Left cardiac atrium (tissue), 4 donors: ENCODE measurements around the gene DCAF10. TPM values are rescaled to one million over a fixed set of nuclear protein-coding genes. Genes with fewer than 3 reads are reported as not detected.
A peak's percentile ranks its signal among the peaks of the same experiment; 100 is the strongest.
"Not testable (repeated sequence)": the region's sequence is repeated elsewhere in the genome, so short reads cannot be mapped to it uniquely, and the experiment has no call there.

ENCODE experiments used
- ATAC-seq, 2 donors: fragments of 200-7000 bp; cut with Tn5 transposase; one replicate each; pipeline ENCODE4 v1.9.1; 2020; ENCODE audit warnings: mild to moderate bottlenecking in 2 of 2, moderate library complexity in 2 of 2
- DNase-seq: peaks from one replicate; pipeline ENCODE4 v3.0.0-alpha.2; 2020
- intact Hi-C, 2 donors: fragments of 100-400 bp; cut with DNase I; formaldehyde crosslinking; loops; one replicate each; pipeline versions ENCODE4 v1.14.1 to v1.15.1; 2022 to 2023
- total RNA-seq, 2 donors: library from RNA; stranded (reverse); fragmentation: NEBNext Ultra II Directional; extraction: Animal tissue kit (Norgen Biotek cat#: 25700); gene quantifications; one replicate each; pipeline ENCODE4 v1.2.1, GENCODE V29; 2021
- donor health status: DM: no; HTN: yes; CAD: no.
- donor health status: DM: no; HTN: yes; CAD: no; lungs with severe emphysema.
- donor health status: DM: yes; HTN: yes; CAD: no.
- donor health status: Dilated cardiomyopathy.

The DCAF10 gene
- total RNA-seq, 2 donors from 2014 or later: 19.6 to 20.0 TPM

DNA sequence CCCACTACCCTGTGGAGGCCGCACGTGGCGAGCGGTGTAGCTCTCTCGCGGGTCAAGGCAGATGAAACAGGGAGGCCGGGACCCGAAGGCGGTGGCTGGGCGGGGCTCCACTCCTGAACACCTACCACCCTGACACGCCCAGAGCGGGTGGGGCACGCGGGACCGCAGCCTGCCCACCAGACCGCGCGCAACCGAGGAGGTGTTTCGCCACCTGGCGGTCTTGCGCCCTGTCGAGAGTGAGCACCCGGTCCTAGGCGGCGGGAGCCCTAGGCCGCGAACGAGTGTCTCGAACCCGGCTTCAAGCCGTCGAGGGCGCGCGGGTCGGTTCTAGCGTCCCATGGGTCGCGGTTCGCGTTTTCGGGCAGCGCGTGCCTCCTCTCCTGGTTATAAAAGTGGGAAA lies 13.5 kb upstream of the DCAF10 start:
- intact Hi-C loops: no loop called here
- ATAC-seq: no peak
- no peak for DNase-seq

GRCh38 chr9:37788332-37788731 lies 12.3 kb upstream of the DCAF10 start:
- ATAC-seq (no peak), DNase-seq (no peak)
- intact Hi-C loops: no loop called here

- DNase-seq (no peak), ATAC-seq (no peak)
- intact Hi-C loops: no loop called here
Observed at GRCh38 chr9:37790096-37790495, 10.5 kb upstream of the DCAF10 start.

GRCh38 chr9:37792122-37792521 lies 8.5 kb upstream of the DCAF10 start:
- DNase-seq: no peak
- ATAC-seq: no peak
- intact Hi-C loops: no loop called here

DNA sequence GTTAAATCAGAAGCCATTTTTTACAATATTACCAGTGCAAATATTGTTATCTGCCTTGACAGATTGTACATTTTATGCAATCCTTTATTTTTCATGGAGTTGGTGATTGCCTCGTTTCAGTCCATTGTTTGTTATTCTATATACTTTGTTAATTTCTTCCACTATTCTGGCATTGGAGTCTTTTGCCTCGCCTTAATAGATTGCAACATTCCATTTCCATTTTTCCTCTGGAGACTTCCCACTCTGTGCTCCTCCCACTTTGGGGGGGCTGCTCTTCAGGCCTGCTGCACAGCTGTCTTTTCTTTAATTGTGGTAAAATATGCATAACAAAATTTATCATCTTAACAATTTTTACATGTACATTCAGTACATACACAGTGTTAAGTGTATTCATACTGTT lies 4.4 kb upstream of the DCAF10 start:
- ATAC-seq (no peak), DNase-seq (no peak)
- intact Hi-C loops: no loop called here

GRCh38 chr9:37798677-37799076 lies 1.9 kb upstream of the DCAF10 start:
- DNase-seq (no peak), ATAC-seq (no peak)
- intact Hi-C loops: no loop called here

DNA sequence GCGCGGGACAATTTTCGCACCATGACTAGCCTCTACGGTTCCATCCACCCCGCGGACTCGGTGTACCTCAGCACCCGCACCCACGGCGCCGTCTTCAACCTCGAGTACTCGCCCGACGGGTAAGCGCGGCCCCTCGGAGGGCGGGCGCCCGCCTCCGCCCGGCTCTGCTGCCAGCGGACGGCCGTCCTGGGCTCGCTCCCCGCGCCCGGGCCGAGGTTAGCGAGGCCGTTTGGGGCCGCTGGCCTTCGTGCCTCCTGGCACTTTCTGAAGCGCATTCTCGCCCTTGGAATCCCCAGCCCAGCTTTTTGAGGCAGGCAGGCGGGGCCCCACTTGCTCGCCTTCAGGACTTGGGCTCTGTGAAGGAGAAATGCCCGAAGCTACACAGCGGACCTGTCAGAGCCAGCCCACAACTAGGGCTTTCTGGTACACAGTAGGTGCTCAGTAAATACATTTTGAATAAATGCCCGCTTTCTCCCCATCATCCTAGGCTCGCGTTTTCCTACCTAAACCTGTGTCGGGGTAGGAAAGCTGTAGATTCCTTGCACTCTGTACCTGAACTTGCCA lies 772 bp downstream of the DCAF10 start:
- DNase-seq: peak; percentile 38
- peak; percentile 36 to 73 for ATAC-seq
- intact Hi-C loops: no loop called here

DNA sequence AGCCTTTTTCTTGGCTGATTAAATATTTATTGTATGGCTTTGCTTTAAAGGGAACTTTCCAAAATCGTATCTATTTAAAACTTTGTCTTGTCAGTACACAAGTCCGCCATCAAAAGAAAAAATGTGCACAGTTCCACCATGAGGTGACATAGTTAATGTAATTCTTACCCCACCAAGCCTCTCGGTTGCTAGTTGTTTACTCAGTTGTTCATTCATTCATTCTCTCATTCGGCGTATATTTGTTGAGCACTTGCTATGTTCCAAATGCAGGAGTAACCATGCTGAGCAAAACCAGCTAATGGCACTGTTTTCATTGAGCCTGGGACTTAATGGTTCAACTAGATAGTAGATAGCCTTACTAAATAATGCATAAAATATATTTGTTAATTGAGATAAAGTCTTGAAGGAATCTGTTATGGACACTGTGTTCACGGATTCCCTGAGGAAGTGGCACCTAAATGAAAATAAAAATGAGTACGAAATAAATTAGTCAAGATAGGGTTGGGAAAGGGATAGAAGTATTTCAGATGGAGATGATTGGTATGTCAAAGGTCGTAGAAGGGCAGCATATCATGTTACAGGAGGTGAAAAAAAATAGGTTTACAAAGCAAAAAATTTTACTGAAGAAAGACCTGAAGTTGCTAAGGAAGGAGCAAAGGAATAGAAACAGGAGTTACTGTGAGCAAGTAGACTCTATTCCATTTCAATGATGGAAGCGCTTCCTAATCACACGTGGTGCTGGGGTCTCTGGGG lies 1.5 kb downstream of the DCAF10 start:
- DNase-seq (no peak), ATAC-seq (no peak)
- intact Hi-C loops: no loop called here

- no peak for DNase-seq
- no peak for ATAC-seq
- intact Hi-C loops: no loop called here
Observed at GRCh38 chr9:37806271-37806670, 5.7 kb downstream of the DCAF10 start.

- intact Hi-C loops: not testable (repeated sequence)
Observed at GRCh38 chr9:37809676-37810075, 9.1 kb downstream of the DCAF10 start.

DNA sequence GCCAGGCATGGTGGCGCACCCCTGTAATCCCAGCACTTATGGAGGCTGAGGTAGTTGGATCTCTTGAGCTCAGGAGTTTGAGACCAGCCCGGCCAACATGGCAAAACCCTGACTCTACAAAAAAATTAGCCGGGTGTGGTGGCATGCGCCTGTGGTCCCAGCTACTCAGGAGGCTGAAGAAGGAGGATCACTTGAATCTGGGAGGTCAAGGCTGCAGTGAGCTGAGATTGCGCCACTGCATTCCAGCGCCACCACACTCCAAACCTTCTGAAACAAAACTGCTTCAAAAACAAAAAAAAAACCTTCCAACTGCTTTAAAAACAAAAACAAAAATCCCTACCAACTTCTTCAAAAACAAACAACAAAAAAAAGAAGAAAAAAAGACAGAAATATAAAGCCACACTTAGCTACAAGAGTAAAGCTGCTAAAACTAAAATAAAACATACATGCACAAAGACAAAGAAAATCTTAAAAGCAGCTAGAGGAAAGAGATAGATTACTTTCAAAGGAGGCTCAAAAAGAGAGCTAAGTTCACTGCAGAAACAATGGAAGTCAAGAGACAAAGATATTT lies 11.4 kb downstream of the DCAF10 start:
- intact Hi-C loops: no loop called here
- no peak for ATAC-seq
- DNase-seq: no peak

More at GRCh38 chr9:37809676-37810075, 9.1 kb downstream of the DCAF10 start:
- not testable (repeated sequence) for DNase-seq, ATAC-seq

GRCh38 chr9:37812773-37813379 lies 12.3 kb downstream of the DCAF10 start:
- intact Hi-C loops: no loop called here
- DNase-seq (no peak), ATAC-seq (no peak)

DNA sequence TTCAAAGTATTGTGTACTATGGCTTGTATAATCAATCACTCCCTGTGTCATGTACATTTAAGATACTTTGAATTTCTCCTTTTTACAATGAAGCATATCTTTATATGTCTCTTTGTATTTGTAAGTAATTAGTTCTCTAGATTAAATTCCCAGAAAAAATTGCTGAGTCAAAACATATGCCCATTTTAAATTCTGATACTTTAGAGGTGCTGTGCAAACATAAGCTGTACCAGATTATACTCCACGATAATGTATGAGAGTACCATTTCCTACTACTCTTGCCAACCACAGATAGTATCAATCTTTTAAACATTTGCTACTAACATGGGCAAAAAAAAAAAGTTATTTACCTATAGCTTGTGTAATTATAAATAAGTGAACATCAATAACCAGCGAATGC lies 18.3 kb downstream of the DCAF10 start:
- ATAC-seq: no peak
- intact Hi-C loops: no loop called here
- no peak for DNase-seq

DNA sequence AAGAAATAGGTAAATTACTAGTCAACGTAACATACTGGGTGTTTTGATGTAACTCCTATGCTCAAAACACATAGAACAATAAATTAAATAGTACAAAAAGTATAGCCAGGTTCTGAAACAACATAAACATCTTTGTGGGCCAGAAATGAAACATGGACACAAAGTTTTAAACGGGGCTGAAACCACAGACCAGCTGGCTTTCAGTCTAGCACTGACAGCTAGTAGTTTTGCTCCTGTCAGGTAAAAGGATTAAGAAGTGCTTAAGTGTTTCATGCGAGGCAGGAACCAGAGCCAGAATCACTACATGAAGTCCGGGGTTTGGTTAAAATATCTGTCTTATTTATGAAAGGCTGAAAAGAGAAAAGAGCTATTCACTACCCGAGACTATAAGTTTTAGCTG lies 19.5 kb downstream of the DCAF10 start:
- no peak for DNase-seq
- intact Hi-C loops: no loop called here
- ATAC-seq: no peak

- DNase-seq, intact Hi-C loops, ATAC-seq: not testable (repeated sequence)
Observed at GRCh38 chr9:37825174-37825573, 24.6 kb downstream of the DCAF10 start.

- DNase-seq (no peak), ATAC-seq (no peak)
Observed at GRCh38 chr9:37827483-37828165, 27.0 kb downstream of the DCAF10 start.

DNA sequence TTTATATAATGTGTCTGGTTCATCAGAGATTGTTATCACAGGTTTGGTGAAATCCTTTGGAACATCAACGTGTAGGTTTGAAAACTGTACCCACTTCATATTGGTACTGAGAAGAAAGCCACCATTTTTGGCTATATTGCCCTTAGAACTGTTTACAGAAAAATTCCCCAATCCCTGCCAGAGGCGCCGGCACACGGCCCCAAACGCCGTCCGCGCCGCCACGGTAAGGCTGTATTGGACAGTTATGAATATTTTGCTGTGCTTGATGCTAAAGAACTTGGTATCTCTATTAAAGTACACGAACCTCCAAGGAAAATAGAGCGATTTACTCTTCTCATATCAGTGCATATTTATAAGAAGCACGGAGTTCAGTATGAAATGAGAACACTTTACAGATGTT lies 35.2 kb downstream of the DCAF10 start:
- intact Hi-C loops: no loop called here
- DNase-seq (no peak), ATAC-seq (no peak)

More at GRCh38 chr9:37827483-37828165, 27.0 kb downstream of the DCAF10 start:
- intact Hi-C loops: no loop called here

DNA sequence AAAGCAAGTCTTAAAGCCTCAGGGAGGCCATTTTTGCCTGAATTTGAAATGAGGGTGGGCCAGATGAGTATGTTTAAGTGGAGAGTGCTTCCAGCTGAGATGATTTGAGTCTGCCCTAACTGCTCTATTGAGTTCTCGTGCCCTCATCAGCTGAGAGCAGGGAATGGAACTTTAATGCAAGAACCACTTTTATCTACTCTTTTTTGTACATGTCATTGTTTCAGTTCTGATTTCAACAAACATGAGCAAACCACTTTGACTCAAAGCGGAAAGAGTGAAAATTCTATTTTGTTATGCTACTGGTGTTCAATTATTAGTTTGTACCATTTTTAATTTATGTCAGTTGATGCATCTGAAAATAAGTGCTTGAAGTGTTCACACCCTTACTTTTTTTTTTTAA lies 35.8 kb downstream of the DCAF10 start:
- intact Hi-C loops: no loop called here
- no peak for ATAC-seq
- DNase-seq: no peak

DNA sequence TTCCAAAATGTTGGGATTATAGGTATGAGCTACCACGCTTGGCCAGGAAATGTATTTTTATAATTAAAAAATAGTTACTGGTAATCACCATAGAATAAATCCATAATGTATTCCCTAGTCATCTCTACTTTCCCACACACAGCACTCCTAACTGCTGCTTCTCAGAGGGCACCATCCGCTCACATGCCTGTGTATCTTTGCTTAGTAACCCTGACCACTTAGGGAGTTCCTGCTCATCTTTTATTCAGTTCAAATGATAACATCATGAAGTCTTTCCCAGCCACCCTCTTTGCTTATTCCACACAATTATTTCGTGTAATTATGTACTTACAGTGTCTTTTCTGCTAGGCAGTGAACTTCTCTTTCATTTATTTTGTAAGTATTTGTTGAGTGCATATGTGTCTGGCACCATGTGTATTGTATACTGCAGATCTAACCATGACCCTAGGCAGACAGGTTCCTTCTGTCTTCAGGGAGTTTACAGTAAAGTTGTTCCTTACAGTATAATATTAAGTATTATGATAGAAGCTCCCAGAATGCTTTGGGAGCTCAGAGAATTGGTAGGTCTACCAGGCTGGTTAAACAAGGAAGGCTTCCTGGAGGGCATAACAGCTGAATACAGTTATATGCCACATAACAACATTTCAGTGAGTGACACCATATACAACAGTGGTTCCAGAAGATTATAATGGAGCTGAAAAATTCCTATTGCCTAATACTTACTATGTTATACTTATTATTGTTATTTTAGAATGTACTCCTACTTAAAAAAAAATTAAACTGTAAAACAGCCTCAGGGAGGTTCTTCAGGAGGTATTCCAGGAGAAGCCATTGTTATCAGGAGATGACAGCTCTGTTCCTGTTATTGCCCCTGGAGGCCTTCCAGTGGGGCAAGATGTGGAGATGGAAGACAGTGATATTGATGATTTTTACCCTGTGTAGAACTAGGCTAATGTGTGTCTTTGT lies 39.2 kb downstream of the DCAF10 start:
- DNase-seq (no peak), ATAC-seq (peak in 1 of 2 donors; percentile 54)
- intact Hi-C loops: no loop called here
